Retinal pigment epithelial cell (primary cell): ENCODE results near the gene USHBP1.

Source experiments
- DNase-seq: peaks from one replicate; pipeline ENCODE4 v3.0.0-alpha.2; 2010; ENCODE audit warnings: low read depth
- H3K4me3 ChIP-seq: 2 replicates; pipeline ENCODE4 v1.5.1; 2011; ENCODE audit warnings: mild to moderate bottlenecking, low read length, control low read depth, moderate library complexity
- TF ChIP-seq, protein P1 (sequence below): conservative IDR thresholded peaks from 2 replicates; pipeline ENCODE4 v1.5.1; 2011; ENCODE audit warnings: low read depth, low read length, control low read depth, inconsistent platforms

Gene USHBP1

DNA sequence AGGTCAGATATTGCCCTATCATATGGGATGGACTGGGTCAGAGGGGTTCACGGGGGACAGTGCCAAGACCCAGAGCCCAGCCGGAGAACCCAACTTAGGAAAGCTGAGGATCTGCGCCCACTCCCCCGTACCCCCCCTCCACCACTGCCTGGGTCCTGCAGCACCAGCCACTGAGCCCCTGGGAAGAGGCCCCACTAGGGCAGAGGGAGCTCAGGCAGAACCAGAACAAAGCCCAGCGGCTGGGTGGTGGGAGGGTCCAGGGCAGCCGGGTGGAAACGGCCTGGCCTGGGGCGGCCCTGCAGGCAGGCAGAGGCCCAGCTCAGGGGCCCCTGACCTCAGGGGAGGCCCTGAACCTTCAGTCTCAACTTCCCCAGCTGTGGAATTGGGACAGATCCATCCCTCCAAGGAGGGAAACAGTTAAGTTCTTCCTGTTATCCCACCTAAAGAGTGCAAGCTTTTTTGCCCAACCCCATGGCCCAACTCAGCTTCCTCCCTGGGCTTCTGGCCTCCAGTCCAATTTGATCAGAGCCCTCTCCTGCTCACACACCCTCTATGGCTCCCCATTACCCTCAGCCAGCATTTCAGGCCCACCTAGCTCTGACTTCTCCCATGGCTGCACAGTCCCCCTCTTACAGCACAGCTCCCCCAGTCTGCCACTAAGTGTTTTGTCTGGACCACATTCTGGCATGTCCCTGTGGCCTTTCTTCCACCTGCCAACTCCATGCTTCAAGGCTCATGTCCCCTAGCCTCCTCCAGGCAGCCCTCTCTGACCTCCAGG, 21.9 kb downstream of the USHBP1 start:
- TF ChIP-seq, protein P1, sequence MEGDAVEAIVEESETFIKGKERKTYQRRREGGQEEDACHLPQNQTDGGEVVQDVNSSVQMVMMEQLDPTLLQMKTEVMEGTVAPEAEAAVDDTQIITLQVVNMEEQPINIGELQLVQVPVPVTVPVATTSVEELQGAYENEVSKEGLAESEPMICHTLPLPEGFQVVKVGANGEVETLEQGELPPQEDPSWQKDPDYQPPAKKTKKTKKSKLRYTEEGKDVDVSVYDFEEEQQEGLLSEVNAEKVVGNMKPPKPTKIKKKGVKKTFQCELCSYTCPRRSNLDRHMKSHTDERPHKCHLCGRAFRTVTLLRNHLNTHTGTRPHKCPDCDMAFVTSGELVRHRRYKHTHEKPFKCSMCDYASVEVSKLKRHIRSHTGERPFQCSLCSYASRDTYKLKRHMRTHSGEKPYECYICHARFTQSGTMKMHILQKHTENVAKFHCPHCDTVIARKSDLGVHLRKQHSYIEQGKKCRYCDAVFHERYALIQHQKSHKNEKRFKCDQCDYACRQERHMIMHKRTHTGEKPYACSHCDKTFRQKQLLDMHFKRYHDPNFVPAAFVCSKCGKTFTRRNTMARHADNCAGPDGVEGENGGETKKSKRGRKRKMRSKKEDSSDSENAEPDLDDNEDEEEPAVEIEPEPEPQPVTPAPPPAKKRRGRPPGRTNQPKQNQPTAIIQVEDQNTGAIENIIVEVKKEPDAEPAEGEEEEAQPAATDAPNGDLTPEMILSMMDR, result no peak
- no peak for DNase-seq
- no peak overlapping the region for H3K4me3 ChIP-seq

DNA sequence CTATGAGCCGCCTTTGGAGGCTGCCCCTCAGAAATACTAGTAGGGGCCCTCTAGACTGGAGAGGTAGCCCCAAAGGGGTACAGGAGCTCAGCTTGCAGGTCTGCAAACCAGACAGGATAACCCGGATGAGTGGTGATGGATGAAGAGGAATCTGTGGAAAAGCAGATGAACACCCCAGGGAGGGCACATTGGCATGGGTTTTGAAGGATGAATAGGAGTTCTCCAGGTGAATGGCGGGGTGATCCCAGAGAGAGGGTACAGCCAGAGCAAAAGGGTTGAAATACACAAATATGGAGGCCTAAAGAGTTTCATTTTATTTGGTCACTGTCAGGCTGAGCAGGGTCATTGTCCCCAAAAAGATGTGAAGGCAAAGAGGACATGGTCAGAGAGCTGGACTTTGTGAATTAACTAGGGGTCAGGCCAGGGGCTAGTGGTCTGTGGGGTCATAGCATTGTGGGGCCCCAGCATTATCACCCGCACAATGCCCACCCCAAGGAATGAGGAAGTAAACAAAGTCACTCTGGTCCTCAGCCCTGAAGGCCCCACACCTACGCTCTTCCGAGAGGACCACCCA, 23.6 kb downstream of the USHBP1 start:
- no peak overlapping the region for H3K4me3 ChIP-seq
- no peak for DNase-seq
- TF ChIP-seq, protein P1, result no peak

DNA sequence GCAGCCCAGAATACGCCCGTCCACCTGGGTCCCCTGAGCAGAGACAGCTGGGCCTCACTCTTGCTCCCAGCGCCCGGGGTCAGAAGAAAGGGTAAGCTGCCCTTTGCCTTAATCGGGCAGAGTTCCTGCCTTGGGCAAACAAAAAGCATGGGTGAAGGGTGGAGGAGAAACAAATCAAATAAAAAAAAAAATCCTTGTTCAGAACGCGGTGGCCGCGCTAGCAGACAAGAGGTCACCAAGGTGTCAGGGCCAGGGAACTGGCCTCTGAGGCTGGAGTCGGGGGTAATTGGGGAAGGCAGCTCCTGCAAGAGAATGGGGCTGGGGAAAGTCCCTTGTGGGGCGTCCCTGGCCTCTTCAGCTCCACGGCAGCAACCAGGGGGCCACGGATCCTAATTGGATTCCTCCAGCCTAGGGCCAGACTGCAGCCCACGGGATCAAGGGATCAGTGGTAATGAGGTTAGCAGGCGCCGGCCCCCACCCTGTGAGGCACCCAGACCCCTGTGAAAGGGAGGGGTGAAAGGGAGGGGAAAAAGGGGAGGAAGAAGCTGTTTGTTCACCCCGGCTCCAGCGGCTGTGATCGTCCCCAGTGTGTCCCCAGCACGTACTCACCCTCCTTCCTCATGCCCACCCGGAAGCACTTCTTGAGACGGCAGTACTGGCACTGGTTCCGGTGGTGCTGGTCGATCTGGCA, 24.3 kb downstream of the USHBP1 start:
- H3K4me3 ChIP-seq, result no peak overlapping the region
- TF ChIP-seq, protein P1, result no peak
- DNase-seq, result no peak

DNA sequence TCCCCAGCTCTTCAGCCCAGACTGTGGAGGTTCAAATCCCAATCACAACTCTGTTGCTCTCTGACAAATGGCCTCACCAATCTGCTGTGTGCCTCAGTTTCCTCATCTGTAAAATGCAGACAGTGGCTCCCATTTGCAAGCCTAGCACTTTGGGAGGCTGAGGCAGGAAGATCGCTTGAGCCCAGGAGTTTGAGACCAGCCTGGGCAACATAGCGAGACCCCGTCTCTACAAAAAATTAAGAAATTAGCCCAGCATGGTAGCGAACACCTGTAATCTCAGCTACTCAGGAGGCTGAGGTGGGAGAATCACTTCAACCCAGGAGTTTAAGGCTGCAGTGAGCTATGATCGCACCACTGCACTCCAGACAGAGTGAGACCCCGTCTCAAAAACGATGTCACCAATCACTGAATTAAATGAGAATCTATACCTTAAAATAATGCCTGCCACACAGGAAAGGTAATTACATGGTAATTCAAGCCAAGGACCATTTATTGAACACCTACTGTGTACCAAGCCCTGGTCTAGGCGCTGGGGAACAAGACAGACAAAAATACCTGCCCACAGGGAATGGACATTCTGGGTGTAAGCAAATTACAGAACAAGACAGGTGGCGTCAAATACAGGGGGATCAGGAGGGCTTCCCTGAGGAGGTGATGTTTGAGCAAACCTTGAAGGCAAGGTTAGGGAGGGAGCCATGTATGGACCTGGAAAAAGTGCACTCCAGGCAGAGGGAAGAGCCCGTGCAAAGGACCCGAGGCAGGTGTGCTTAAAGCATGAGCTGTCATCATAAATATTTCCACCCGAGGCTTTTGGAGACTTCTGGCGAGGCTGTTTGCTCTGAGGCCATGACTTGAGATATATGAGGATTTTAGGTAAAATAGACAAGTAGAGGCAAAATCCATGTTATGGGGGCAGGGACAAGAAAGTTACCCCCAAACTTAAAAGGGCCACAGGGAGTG, 26.5 kb downstream of the USHBP1 start:
- TF ChIP-seq, protein P1, result no peak
- DNase-seq, result no peak
- no peak overlapping the region for H3K4me3 ChIP-seq

DNA sequence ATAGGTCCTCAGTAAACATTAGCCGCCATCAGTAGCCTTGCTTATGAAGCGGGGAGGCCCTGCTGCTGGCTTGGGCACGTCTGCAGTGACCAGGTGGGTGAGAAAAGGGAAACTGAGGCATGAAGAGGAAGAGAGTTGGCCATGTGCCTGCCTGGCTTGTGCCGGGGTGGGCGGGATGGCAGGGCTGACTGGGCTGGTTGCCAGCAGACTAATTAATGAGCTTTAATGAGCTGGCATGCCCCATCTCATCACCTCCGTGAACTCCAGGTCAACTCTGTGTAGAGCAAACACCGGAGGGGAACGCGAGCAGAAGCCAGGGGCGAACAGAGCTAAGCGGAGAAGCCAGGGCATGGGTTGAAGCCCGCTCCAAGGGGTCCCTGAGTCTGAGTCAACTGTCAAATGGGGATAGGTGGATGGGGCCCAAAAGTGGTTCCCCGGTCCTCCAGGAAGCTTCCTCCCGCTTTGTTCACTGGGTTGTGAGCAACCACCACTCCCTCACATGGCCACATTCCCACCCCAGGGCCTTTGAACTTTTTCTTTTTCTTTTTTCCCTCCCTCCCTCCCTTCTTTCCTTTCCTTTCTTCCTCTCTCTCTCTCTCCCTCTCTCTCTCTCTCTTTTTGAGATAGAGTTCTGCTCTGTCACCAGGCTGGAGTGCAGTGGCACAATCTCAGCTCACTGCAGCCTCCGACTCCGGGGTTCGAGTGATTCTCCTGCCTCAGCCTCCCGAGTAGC, 27.6 kb downstream of the USHBP1 start:
- TF ChIP-seq, protein P1, result no peak
- DNase-seq, result no peak
- no peak overlapping the region for H3K4me3 ChIP-seq
